MCF 10A (cell line): ENCODE data around the gene LY6G5C. TPM values are rescaled to one million over a fixed set of nuclear protein-coding genes. Genes with fewer than 3 reads are reported as not detected.
"Not testable (repeated sequence)": the region's sequence is repeated elsewhere in the genome, so short reads cannot be mapped to it uniquely, and the experiment has no call there.

Experiments used
- BruUV-seq: library from RNA; stranded (reverse); fragments of 400-500 nt; replicated peaks from 2 replicates; lab custom pipeline; 2021; lab: Mats Ljungman, UMichigan
- CTCF ChIA-PET: fragments of 300-600 bp; sonication (Branson Sonifier 250); formaldehyde crosslinking; extraction: SDS; loops from one replicate; lab custom pipeline; 2021; ENCODE audit warnings: antibody characterized with exemption, inconsistent platforms; lab: Yijun Ruan, JAX
- POLR2A ChIA-PET: fragments of 300-600, 350-650 bp; sonication (Branson Sonifier 250); formaldehyde crosslinking; extraction: SDS; loops from one replicate; lab custom pipeline; 2020; ENCODE audit warnings: antibody characterized with exemption, inconsistent platforms; lab: Yijun Ruan, JAX
- DNase-seq: peaks from one replicate; pipeline ENCODE4 v3.0.0-alpha.2; 2018; ENCODE audit not compliant: unreplicated experiment
- H3K27ac Mint-ChIP-seq: one replicate; pipeline ENCODE4 v1.8.0; 2022; ENCODE audit warnings: mild to moderate bottlenecking, low read depth, mixed read lengths; ENCODE audit not compliant: unreplicated experiment
- H3K27me3 Mint-ChIP-seq: one replicate; pipeline ENCODE4 v1.8.0; 2022; ENCODE audit warnings: mixed read lengths; ENCODE audit not compliant: insufficient read depth, unreplicated experiment
- H3K36me3 Mint-ChIP-seq: one replicate; pipeline ENCODE4 v1.8.0; 2022; ENCODE audit warnings: mild to moderate bottlenecking, moderate library complexity, mixed read lengths; ENCODE audit not compliant: insufficient read depth, unreplicated experiment
- H3K4me1 Mint-ChIP-seq: one replicate; pipeline ENCODE4 v1.8.0; 2022; ENCODE audit warnings: mixed read lengths; ENCODE audit not compliant: insufficient read depth, unreplicated experiment
- H3K4me3 Mint-ChIP-seq: one replicate; pipeline ENCODE4 v1.8.0; 2022; ENCODE audit warnings: mild to moderate bottlenecking, moderate library complexity, mixed read lengths; ENCODE audit not compliant: unreplicated experiment
- H3K9me3 Mint-ChIP-seq: one replicate; pipeline ENCODE4 v1.8.0; 2022; ENCODE audit warnings: mixed read lengths; ENCODE audit not compliant: unreplicated experiment
- CTCF ChIP-seq: fragments of 200-600 bp; IDR thresholded peaks from one replicate; pipeline ENCODE4 v1.8.0; 2022; ENCODE audit warnings: antibody characterized with exemption, mild to moderate bottlenecking; ENCODE audit not compliant: unreplicated experiment
- intact Hi-C: fragments of 100-400 bp; cut with micrococcal nuclease; formaldehyde crosslinking; loops from 2 replicates; pipeline ENCODE4 v1.14.1; 2022
- total RNA-seq: library from RNA; stranded (reverse); gene quantifications from 2 replicates; pipeline ENCODE4 v1.2.3, GENCODE V29; 2022

LY6G5C gene
- total RNA-seq, 1 experiment from 2014 or later: 1.4 TPM

DNA sequence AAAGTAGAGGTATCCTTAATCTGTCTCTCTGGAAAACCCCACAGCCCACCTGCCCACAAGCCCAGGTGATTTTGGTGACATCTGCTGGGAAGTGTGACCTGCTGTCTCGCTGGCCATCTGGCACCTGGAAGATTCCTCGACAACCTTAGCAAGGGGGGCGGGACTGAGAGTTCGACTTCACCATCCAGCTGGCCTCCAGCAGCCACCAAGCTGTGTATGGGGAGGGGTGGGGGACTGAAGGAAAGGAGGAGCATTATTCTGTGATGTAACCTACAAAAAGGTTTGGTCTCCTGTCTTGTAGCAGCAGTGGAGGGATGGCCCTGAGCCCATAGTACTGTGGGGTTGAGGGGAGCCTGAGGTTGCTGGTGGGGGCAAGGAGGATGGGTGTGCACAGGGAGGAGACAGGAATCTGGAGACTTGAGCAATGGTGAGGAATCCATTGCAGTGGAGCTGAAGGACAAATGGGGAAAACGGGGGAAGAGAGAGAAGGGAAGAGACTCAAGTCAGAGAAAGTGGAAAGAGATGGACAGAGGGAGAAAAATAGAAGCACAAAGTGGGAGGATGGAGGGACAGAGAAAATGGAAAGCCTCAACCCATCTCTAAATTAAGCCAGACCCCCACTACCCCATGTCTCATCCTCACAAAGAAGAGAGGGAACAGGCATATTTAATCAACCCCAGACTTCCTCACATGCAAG lies 29.8 kb upstream of the LY6G5C start:
- TF ChIP-seq CTCF: no peak
- intact Hi-C loops: no loop called here
- no TSS peak for BruUV-seq
- H3K27me3 Mint-ChIP-seq: no peaks in the 10 kb centered on the region
- no peak overlapping the region for H3K27ac Mint-ChIP-seq
- H3K36me3 Mint-ChIP-seq: no peaks in the 10 kb centered on the region
- peaks cover 7% of the 10 kb centered on the region for H3K4me1 Mint-ChIP-seq
- DNase-seq: no peak
- ChIA-PET CTCF (interaction anchor here (0.5 to 2.1 kb wide), 2 partner anchors 17 to 1090 kb away, joined by 3 to 7 read pairs; no protein-coding TSS in a partner anchor), POLR2A (interaction anchor here (1.4 kb wide), 1 partner anchor 29 kb away, joined by 7 read pairs; the partner anchor contains the start of gene MSH5)
- no peak overlapping the region for H3K4me3 Mint-ChIP-seq
- H3K9me3 Mint-ChIP-seq: no peaks in the 10 kb centered on the region

DNA sequence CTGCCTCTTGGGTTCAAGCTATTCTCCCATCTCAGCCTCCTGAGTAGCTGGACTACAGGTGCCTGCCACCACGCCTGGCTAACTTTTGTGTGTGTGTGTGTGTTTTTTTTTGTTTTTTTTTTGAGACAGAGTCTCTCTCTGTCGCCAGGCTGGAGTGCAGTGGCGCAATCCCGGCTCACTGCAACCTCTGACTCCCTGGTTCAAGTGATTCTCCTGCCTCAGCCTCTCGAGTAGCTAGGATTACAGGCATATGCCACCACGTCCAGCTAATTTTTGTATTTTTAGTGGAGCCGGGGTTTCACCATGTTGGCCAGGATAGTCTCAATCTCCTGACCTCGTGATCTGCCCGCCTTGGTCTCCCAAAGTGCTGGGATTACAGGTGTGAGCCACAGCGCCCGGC lies 28.3 kb upstream of the LY6G5C start:
- ChIA-PET POLR2A (interaction anchor here (1.4 kb wide), 1 partner anchor 118 kb away, joined by 3 read pairs; the partner anchor contains the start of gene HSPA1B), CTCF (interaction anchor here (0.6 kb wide), 2 partner anchors 43 to 234 kb away, joined by 3 read pairs; partner anchors contain the start of gene CSNK2B)
- H3K9me3 Mint-ChIP-seq, BruUV-seq, H3K36me3 Mint-ChIP-seq, DNase-seq, H3K27me3 Mint-ChIP-seq, H3K27ac Mint-ChIP-seq, H3K4me1 Mint-ChIP-seq, intact Hi-C loops, H3K4me3 Mint-ChIP-seq: not testable (repeated sequence)

DNA sequence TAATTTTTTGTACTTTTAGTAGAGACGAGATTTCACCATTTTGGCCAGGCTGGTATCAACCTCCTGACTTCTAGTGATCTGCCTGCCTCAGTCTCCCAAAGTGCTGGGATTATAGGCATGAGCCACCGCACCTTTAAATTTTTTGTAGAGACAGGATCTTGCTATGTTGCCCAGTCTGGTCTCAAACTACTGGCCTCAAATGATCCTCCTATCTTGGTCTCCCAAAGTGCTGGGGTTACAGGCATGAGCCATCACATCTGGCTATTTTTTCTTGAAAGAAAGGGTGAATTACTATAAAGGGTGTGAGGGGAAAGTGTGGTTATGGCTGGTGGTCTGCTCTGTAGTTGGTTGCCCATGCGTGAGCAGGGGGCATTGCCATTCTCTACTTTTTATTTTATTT lies 27.4 kb upstream of the LY6G5C start:
- DNase-seq: no peak
- no peaks in the 10 kb centered on the region for H3K27me3 Mint-ChIP-seq
- POLR2A ChIA-PET: interaction anchor here (1.4 kb wide), 1 partner anchor 119 kb away, joined by 3 read pairs; the partner anchor contains the start of gene HSPA1B
- peaks cover 10% of the 10 kb centered on the region for H3K4me1 Mint-ChIP-seq
- no peak for TF ChIP-seq CTCF
- no peak overlapping the region for H3K27ac Mint-ChIP-seq
- intact Hi-C loops: no loop called here
- no TSS peak for BruUV-seq
- no peak overlapping the region for H3K4me3 Mint-ChIP-seq
- H3K36me3 Mint-ChIP-seq: peaks cover 3% of the 10 kb centered on the region
- no peaks in the 10 kb centered on the region for H3K9me3 Mint-ChIP-seq
- CTCF ChIA-PET: no interaction called here

DNA sequence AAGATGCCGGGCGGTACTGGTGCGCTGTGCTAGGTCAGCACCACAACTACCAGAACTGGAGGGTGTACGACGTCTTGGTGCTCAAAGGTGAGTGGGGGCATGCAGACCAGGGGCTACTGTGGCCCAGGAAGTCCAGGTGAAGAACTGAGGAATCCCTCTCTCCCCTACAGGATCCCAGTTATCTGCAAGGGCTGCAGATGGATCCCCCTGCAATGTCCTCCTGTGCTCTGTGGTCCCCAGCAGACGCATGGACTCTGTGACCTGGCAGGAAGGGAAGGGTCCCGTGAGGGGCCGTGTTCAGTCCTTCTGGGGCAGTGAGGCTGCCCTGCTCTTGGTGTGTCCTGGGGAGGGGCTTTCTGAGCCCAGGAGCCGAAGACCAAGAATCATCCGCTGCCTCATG lies 26.8 kb upstream of the LY6G5C start:
- peaks cover 6% of the 10 kb centered on the region for H3K36me3 Mint-ChIP-seq

More for the DNA sequence above, 26.8 kb upstream of the LY6G5C start:
- Mint-ChIP-seq H3K27ac (no peak overlapping the region), H3K27me3 (no peaks in the 10 kb centered on the region), H3K4me3 (no peak overlapping the region), H3K9me3 (no peaks in the 10 kb centered on the region), H3K4me1 (peaks cover 12% of the 10 kb centered on the region)
- CTCF ChIA-PET: no interaction called here
- no peak for TF ChIP-seq CTCF
- POLR2A ChIA-PET: no interaction called here
- no TSS peak for BruUV-seq
- no peak for DNase-seq
- intact Hi-C loops: no loop called here
